GM23338 (cell line): ENCODE data around the gene SORBS2. TPM values are rescaled to one million over a fixed set of nuclear protein-coding genes. Genes with fewer than 3 reads are reported as not detected.

Source experiments
- ATAC-seq: fragments of 200-7000 bp; cut with Tn5 transposase; 3 replicates; pipeline ENCODE4 v1.9.1; 2020
- DNase-seq: peaks from one replicate; pipeline ENCODE4 v3.0.0-alpha.2; 2015; ENCODE audit warnings: low spot score
- H2AFZ ChIP-seq: fragments of 200-600 bp; sonication (generic); 2 replicates; pipeline ENCODE4 v1.8.0; 2016; ENCODE audit warnings: antibody characterized with exemption, mild to moderate bottlenecking, moderate library complexity
- H3F3A ChIP-seq: fragments of 200-600 bp; sonication (generic); replicated peaks from 2 replicates; pipeline ENCODE4 v1.8.0; 2017; ENCODE audit warnings: antibody characterized with exemption, mixed run types, low read depth
- H3K27ac ChIP-seq: fragments of 200-600 bp; sonication (generic); 2 replicates; pipeline ENCODE4 v1.6.1; 2016; ENCODE audit warnings: low read depth
- H3K27me3 ChIP-seq: fragments of 200-600 bp; sonication (generic); 2 replicates; pipeline ENCODE4 v1.8.0; 2016; ENCODE audit warnings: mild to moderate bottlenecking, mixed run types, moderate library complexity; ENCODE audit not compliant: insufficient read depth
- H3K36me3 ChIP-seq: fragments of 200-600 bp; sonication (generic); 2 replicates; pipeline ENCODE4 v1.8.0; 2016; ENCODE audit warnings: mild to moderate bottlenecking; ENCODE audit not compliant: insufficient read depth
- H3K4me1 ChIP-seq: fragments of 200-600 bp; sonication (generic); 2 replicates; pipeline ENCODE4 v1.8.0; 2016; ENCODE audit warnings: mild to moderate bottlenecking, moderate library complexity; ENCODE audit not compliant: insufficient read depth
- H3K4me2 ChIP-seq: fragments of 200-600 bp; sonication (generic); 2 replicates; pipeline ENCODE4 v1.7.1; 2017; ENCODE audit warnings: mixed run types
- H3K4me3 ChIP-seq: fragments of 200-600 bp; sonication (generic); 2 replicates; pipeline ENCODE4 v1.6.1; 2016; ENCODE audit warnings: mixed run types
- H3K79me2 ChIP-seq: fragments of 200-600 bp; sonication (generic); replicated peaks from 2 replicates; pipeline ENCODE4 v1.8.0; 2017; ENCODE audit warnings: mild to moderate bottlenecking; ENCODE audit not compliant: insufficient read depth
- H3K9me2 ChIP-seq: fragments of 200-600 bp; sonication (generic); 2 replicates; pipeline ENCODE4 v1.8.0; 2017; ENCODE audit not compliant: insufficient read depth
- H4K20me1 ChIP-seq: fragments of 200-600 bp; sonication (generic); replicated peaks from 2 replicates; pipeline ENCODE4 v1.8.0; 2017; ENCODE audit warnings: mild to moderate bottlenecking; ENCODE audit not compliant: insufficient read depth
- H3K27ac Mint-ChIP-seq: 2 replicates; pipeline ENCODE4 v1.8.0; 2020; ENCODE audit warnings: inconsistent platforms, mild to moderate bottlenecking, moderate library complexity, mixed read lengths
- H3K27me3 Mint-ChIP-seq: 3 replicates; pipeline ENCODE4 v1.8.0; 2022; ENCODE audit warnings: low read depth, mild to moderate bottlenecking, moderate library complexity, mixed read lengths, inconsistent platforms; ENCODE audit not compliant: insufficient read depth, poor library complexity
- H3K36me3 Mint-ChIP-seq: 3 replicates; pipeline ENCODE4 v1.8.0; 2021; ENCODE audit warnings: low read depth, mild to moderate bottlenecking, inconsistent platforms, moderate library complexity, mixed read lengths
- H3K4me1 Mint-ChIP-seq: 3 replicates; pipeline ENCODE4 v1.8.0; 2020; ENCODE audit warnings: mild to moderate bottlenecking, inconsistent platforms, mixed read lengths
- H3K4me3 Mint-ChIP-seq: 3 replicates; pipeline ENCODE4 v1.8.0; 2021; ENCODE audit warnings: moderate library complexity, mild to moderate bottlenecking, inconsistent platforms, mixed read lengths
- H3K9me3 Mint-ChIP-seq: 3 replicates; pipeline ENCODE4 v1.8.0; 2020; ENCODE audit warnings: moderate library complexity, mild to moderate bottlenecking, inconsistent platforms, mixed read lengths
- CREB1 ChIP-seq: fragments of 250-450 bp; sonication (Bioruptor Pico); IDR thresholded peaks from 2 replicates; pipeline ENCODE4 v1.5.0; 2020; ENCODE audit warnings: low read depth, mild to moderate bottlenecking, moderate library complexity
- EZH2phosphoT487 ChIP-seq: fragments of 200-600 bp; sonication (generic); IDR thresholded peaks from one replicate; pipeline ENCODE4 v1.8.1; 2018; ENCODE audit warnings: antibody characterized with exemption; ENCODE audit not compliant: unreplicated experiment
- POLR2AphosphoS5 ChIP-seq: IDR thresholded peaks from 2 replicates; pipeline ENCODE4 v1.6.1; 2016; ENCODE audit warnings: antibody characterized with exemption, low read depth
- STAT1 ChIP-seq: IDR thresholded peaks from one replicate; pipeline ENCODE4 v1.6.1; 2016; ENCODE audit warnings: antibody characterized with exemption; ENCODE audit not compliant: unreplicated experiment
- ZNF331 ChIP-seq: fragments of 250-450 bp; sonication (Bioruptor Pico); IDR thresholded peaks from 2 replicates; pipeline ENCODE4 v1.5.0; 2020; ENCODE audit warnings: low read depth, mild to moderate bottlenecking, moderate library complexity
- polyA plus RNA-seq: library from polyadenylated mRNA; unstranded; fragments of >200 nt; fragmentation: Nextera tagmentation; extraction: Ambion mirVana; gene quantifications from 2 replicates; pipeline ENCODE4 v1.2.1, GENCODE V29; 2016
- total RNA-seq: library from RNA; depleted of rRNA; stranded (reverse); fragments of >200 nt; shearing (Covaris generic); gene quantifications from 2 replicates; pipeline ENCODE4 v1.2.3, GENCODE V29; 2014
- TF ChIP-seq, protein P1 (sequence below): fragments of 250-450 bp; sonication (Bioruptor Pico); IDR thresholded peaks from 2 replicates; pipeline ENCODE4 v1.5.0; 2020; ENCODE audit warnings: mild to moderate bottlenecking, moderate library complexity
- TF ChIP-seq, protein P2 (sequence below), 2 experiments: fragments of 200-600 bp in 1 of 2; sonication (generic) in 1 of 2; conservative IDR thresholded peaks; 2 replicates each; pipeline versions ENCODE4 v1.5.1 to v1.6.1; 2016 to 2017; ENCODE audit warnings: antibody characterized with exemption in 2 of 2, low read depth in 2 of 2, mild to moderate bottlenecking in 2 of 2, moderate library complexity in 1 of 2

The SORBS2 gene
- total and polyA plus RNA-seq, 2 experiments from 2014 or later = 17.8 to 27.6 TPM

DNA sequence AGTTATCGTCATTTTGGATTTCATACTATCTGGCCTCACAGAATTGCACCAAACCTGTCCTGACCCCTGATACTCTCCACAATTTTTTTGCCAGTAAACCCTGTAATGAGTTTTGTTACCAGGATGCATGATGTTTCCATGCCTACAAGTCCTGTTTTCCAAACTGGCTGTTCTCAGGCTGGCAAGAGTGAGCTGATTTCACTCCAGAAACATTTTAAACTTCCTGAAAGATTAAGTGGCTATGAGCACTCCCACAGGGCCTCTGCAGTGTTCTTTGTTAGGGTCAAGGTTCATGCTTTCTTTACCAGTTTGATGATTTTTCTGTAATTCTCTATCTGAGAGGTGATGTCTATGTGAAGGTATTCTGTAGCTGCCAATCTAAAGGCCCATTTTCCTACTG lies 245.0 kb downstream of the SORBS2 start (continued):
- TF ChIP-seq, protein P1, sequence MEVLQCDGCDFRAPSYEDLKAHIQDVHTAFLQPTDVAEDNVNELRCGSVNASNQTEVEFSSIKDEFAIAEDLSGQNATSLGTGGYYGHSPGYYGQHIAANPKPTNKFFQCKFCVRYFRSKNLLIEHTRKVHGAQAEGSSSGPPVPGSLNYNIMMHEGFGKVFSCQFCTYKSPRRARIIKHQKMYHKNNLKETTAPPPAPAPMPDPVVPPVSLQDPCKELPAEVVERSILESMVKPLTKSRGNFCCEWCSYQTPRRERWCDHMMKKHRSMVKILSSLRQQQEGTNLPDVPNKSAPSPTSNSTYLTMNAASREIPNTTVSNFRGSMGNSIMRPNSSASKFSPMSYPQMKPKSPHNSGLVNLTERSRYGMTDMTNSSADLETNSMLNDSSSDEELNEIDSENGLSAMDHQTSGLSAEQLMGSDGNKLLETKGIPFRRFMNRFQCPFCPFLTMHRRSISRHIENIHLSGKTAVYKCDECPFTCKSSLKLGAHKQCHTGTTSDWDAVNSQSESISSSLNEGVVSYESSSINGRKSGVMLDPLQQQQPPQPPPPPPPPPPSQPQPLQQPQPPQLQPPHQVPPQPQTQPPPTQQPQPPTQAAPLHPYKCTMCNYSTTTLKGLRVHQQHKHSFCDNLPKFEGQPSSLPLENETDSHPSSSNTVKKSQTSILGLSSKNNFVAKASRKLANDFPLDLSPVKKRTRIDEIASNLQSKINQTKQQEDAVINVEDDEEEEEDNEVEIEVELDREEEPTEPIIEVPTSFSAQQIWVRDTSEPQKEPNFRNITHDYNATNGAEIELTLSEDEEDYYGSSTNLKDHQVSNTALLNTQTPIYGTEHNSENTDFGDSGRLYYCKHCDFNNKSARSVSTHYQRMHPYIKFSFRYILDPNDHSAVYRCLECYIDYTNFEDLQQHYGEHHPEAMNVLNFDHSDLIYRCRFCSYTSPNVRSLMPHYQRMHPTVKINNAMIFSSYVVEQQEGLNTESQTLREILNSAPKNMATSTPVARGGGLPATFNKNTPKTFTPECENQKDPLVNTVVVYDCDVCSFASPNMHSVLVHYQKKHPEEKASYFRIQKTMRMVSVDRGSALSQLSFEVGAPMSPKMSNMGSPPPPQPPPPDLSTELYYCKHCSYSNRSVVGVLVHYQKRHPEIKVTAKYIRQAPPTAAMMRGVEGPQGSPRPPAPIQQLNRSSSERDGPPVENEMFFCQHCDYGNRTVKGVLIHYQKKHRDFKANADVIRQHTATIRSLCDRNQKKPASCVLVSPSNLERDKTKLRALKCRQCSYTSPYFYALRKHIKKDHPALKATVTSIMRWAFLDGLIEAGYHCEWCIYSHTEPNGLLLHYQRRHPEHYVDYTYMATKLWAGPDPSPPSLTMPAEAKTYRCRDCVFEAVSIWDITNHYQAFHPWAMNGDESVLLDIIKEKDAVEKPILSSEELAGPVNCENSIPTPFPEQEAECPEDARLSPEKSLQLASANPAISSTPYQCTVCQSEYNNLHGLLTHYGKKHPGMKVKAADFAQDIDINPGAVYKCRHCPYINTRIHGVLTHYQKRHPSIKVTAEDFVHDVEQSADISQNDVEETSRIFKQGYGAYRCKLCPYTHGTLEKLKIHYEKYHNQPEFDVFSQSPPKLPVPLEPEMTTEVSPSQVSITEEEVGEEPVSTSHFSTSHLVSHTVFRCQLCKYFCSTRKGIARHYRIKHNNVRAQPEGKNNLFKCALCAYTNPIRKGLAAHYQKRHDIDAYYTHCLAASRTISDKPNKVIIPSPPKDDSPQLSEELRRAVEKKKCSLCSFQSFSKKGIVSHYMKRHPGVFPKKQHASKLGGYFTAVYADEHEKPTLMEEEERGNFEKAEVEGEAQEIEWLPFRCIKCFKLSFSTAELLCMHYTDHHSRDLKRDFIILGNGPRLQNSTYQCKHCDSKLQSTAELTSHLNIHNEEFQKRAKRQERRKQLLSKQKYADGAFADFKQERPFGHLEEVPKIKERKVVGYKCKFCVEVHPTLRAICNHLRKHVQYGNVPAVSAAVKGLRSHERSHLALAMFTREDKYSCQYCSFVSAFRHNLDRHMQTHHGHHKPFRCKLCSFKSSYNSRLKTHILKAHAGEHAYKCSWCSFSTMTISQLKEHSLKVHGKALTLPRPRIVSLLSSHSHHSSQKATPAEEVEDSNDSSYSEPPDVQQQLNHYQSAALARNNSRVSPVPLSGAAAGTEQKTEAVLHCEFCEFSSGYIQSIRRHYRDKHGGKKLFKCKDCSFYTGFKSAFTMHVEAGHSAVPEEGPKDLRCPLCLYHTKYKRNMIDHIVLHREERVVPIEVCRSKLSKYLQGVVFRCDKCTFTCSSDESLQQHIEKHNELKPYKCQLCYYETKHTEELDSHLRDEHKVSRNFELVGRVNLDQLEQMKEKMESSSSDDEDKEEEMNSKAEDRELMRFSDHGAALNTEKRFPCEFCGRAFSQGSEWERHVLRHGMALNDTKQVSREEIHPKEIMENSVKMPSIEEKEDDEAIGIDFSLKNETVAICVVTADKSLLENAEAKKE (CRISPR knock-in tag) = no peak
- TF ChIP-seq POLR2AphosphoS5 (no peak), EZH2phosphoT487 (no peak), STAT1 (no peak), CREB1 (CRISPR knock-in tag) (no peak)
- TF ChIP-seq, protein P2, sequence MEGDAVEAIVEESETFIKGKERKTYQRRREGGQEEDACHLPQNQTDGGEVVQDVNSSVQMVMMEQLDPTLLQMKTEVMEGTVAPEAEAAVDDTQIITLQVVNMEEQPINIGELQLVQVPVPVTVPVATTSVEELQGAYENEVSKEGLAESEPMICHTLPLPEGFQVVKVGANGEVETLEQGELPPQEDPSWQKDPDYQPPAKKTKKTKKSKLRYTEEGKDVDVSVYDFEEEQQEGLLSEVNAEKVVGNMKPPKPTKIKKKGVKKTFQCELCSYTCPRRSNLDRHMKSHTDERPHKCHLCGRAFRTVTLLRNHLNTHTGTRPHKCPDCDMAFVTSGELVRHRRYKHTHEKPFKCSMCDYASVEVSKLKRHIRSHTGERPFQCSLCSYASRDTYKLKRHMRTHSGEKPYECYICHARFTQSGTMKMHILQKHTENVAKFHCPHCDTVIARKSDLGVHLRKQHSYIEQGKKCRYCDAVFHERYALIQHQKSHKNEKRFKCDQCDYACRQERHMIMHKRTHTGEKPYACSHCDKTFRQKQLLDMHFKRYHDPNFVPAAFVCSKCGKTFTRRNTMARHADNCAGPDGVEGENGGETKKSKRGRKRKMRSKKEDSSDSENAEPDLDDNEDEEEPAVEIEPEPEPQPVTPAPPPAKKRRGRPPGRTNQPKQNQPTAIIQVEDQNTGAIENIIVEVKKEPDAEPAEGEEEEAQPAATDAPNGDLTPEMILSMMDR (conservative IDR thresholded peaks at IDR 0.05; ENCODE audit: low read depth in 2 of 2) = no peak

GRCh38 chr4:185566425-185566824 lies 245.6 kb downstream of the SORBS2 start:
- no peaks in the 10 kb centered on the region for H3K36me3 ChIP-seq
- no peak overlapping the region for H3K4me3 ChIP-seq
- Mint-ChIP-seq H3K36me3 (peaks cover 8% of the 10 kb centered on the region; the same call in 2 of the 3 replicates), H3K9me3 (peaks cover 14% of the 10 kb centered on the region), H3K27me3 (peaks cover 5% of the 10 kb centered on the region), H3K27ac (no peak overlapping the region), H3K4me1 (no peaks in the 10 kb centered on the region), H3K4me3 (no peak overlapping the region)
- no peak overlapping the region for H3K4me2 ChIP-seq
- no peak overlapping the region for H2AFZ ChIP-seq
- H4K20me1 ChIP-seq = no peaks in the 10 kb centered on the region; the same call in 1 of the 2 replicates
- H3K27me3 ChIP-seq = no peaks in the 10 kb centered on the region
- H3K4me1 ChIP-seq = no peaks in the 10 kb centered on the region
- no peaks in the 10 kb centered on the region for H3F3A ChIP-seq
- H3K9me2 ChIP-seq = 0 out of 2 replicates have a peak, but pooled peaks cover 7% of the 10 kb centered on the region
- DNase-seq = no peak
- H3K79me2 ChIP-seq = no peaks in the 10 kb centered on the region
- no peak overlapping the region for H3K27ac ChIP-seq
- no peak for ATAC-seq
- no peak for TF ChIP-seq ZNF331 (CRISPR knock-in tag)
- TF ChIP-seq, protein P1 (CRISPR knock-in tag) = no peak
